GM18511 (cell line): ENCODE results near the gene RNF31.

Source experiments
- ATAC-seq: cut with Tn5 transposase; IDR thresholded peaks from one replicate; pipeline ENCODE4 v1.9.1; 2021; ENCODE audit warnings: mild to moderate bottlenecking, moderate library complexity; ENCODE audit not compliant: unreplicated experiment

Gene RNF31

DNA sequence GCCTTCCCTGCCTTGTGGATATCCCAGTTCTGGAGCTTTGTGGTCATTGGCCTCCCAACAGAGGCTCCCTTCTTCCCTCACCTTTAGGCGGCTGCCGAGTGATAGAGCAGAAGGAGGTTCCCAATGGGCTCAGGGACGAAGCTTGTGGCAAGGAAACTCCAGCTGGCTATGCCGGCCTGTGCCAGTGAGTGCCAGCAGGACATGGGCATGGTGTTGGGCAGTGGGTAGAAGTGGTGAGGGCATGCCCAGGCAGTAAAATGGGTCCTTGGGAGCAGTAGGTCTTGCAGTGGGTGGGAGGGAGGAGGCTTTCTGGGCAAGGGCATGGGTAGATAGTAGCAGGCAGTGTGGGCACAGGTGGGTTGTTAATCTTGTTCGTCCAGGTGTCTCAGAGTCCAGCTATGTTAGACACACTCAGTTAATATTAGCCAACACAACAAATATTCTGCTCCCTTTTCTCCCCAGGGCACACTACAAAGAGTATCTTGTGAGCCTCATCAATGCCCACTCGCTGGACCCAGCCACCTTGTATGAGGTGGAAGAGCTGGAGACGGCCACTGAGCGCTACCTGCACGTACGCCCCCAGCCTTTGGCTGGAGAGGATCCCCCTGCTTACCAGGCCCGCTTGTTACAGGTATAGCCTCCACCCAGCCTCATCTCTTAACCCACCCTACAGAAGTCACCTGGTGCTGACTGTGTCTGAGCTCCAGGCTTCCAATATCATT, 12.6 kb downstream of the RNF31 start:
- ATAC-seq, result no peak

DNA sequence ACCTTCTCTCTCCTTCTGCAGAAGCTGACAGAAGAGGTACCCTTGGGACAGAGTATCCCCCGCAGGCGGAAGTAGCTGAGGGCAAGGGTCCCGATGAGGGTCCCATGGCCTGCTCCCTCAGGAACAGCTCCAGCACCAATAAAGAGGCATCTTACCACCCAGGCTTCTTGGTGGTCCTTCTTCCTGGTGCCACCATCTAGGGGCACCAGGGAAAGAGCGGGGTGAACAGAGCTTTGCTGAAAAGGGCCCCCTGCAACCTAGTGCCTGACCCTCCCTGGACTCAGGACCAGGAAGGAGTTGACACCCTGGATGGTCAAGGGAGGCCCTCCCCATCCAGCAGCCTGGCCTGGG, 13.2 kb downstream of the RNF31 start:
- ATAC-seq, result no peak

DNA sequence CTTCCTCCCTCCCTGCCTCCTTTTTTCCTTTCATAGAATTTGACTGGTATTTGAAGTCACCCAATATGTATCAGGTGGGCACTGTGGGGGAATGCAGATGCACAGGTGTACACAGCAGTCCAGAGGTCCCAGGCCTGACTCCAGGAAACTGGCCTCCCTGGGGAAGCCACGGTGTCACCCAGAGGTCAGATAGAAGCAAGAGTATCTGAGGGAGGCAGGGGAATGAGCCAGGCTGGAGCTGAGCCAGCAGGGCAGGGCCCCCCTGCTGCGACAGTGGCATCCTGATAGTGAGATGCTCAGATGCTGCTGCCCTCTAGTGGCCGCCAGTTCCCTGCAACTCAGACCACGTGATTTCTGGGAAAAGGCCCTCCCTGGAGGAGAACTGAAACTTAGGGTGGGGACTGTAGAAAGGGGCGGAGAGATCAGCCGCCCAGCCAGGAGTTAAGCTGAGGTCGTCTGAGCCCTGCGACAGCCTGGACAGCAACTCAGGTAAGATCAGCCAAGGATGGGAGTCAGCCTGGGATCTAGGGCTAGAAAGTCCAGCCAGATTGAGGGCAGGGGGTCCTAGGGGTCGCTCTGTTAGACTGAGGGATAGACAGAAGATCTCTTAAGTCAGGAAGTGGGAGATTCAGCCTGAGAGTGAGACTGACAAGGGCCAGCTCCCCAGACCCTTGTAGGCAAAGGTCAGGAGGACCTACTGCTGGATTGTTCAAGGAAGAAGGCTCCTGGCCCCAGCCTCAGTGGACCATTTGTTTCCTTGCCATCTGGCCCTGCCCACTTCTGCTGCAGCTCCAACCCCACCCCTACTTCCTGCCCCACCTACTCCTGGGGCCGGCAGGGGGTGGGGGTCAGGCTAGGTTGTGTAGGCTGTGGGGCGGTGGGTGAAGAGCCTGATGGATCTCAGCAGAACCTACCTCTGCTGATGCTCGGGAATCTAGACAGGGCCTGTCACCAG, 13.8 kb downstream of the RNF31 start, which contains the start of gene IRF9:
Gene IRF9 (plus strand): TSS at position 416 of the 955 bp plus-strand sequence. CDS start 880 bp downstream, outside the sequence.
- peak; percentile 91 for ATAC-seq

GRCh38 chr14:24162093-24162492, 14.8 kb downstream of the RNF31 start:
- ATAC-seq, result no peak

DNA sequence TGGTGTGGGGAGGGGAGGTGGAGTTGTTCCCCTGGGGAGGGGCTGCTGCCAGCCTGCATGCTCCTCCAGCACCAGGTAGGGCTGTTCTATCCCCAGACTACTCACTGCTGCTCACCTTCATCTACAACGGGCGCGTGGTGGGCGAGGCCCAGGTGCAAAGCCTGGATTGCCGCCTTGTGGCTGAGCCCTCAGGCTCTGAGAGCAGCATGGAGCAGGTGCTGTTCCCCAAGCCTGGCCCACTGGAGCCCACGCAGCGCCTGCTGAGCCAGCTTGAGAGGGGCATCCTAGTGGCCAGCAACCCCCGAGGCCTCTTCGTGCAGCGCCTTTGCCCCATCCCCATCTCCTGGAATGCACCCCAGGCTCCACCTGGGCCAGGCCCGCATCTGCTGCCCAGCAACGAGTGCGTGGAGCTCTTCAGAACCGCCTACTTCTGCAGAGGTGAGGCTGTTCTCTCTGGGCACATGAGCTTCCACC, 17.3 kb downstream of the RNF31 start:
- no peak for ATAC-seq

- ATAC-seq, result no peak
Measured at GRCh38 chr14:24165785-24166184, 18.5 kb downstream of the RNF31 start.

DNA sequence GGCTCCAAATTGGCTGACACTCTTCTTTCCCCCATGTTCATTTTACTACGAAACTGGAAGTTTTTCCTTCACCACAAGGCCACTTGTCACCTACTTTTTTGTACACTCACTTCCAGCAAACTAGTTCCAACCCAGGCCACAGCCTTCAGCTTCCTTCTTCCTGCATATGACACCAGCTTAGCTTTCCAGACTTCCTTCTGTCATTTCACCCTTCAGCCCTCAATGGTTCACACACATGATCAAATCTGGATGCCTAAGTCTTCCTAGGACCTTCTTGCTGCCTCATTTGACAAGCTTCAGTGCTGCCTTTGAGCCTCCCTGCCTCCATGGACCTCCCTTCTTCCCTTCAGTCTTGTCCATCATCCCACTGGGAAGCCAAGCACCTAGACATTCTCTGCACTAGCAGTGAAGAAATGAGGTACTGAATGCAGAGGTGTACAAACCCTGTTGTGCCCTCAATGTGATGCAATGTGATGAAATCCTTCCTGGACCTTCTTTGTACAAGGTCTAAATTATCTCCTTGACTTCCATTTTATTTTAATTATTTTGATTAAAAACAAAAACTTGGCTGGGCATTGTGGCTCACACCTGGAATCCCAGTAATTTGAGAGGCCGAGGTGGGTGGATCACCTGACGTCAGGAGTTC, 20.3 kb downstream of the RNF31 start:
- no peak for ATAC-seq

DNA sequence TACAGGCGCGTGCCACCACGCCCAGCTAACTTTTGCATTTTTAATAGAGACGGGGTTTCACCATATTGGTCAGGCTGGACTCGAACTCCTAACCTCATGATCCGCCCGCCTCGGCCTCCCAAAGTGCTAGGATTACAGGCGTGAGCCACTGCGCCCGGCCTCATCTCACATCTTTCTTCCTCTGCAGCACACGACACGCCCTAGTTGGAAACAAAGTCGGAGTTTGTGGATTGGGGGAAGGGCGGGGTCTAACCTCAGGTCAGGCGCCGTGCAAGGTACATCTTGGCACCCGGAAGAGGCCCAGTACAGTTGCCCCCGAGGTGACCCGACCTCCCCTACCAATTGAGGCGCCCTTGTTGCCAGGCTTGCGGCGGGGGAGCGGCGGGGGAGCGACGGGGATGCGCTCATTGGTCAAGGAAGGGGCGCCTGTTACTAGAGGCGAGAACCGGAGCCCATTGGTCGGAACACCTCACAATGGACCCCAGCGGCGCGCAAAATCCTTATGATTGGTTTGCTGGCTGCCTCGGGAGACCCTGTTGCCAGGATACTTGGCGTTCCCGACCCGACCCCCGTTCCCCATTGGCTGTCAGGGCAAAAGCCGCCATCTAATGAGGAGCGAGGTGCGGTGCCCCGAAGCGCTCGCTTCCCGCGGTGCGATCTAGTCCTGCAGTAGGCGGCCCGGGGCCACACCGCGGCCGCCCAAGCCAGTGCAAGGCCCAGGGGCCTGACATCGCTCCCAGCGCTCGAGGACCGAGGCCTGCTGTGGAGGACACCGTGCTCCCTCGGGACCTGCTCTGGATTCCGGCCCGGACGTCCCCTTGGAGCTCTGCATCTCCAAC, 24.3 kb downstream of the RNF31 start, which contains the start of gene REC8:
Gene REC8 (plus strand): TSS at position 659 of the 839 bp plus-strand sequence. CDS start 473 bp downstream, outside the sequence.
- ATAC-seq, result peak; percentile 91

GRCh38 chr14:24172261-24172860, 25.1 kb downstream of the RNF31 start:
- no peak for ATAC-seq

DNA sequence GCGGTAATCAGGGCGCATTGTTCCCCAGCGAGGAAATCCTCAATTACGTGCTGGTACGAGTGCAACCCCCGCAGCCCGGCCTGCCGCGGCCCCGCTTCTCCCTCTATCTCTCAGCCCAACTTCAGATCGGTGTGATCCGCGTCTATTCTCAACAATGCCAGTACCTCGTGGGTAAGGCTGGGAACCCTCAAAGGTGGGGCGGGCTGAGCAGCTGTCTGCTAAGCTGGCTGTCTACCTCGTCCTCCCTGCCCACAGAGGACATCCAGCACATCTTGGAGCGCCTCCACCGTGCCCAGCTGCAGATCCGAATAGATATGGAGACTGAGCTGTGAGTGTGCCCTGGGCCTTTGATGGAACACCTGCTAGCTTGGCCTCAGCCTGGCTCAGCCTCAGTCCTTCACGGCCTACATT, 25.6 kb downstream of the RNF31 start:
- no peak for ATAC-seq

DNA sequence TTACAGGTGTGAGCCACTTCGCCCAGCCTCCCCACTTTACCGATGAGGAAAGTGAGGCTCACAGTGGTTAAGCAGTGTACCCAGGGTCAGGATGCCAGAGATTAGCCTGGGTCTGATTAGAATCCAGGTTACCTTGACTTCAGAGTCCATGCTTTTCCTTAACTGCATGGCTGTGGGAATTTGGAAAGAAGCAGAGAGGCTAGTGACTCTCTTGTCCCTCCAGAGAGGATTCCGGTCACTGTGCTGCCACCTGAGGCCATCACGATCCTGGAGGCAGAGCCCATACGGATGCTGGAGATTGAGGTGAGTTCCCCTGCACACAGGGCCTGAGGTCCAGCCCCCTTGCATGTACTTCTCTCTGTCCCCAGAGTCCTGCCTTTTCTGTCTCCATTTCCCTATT, 29.3 kb downstream of the RNF31 start:
- no peak for ATAC-seq

DNA sequence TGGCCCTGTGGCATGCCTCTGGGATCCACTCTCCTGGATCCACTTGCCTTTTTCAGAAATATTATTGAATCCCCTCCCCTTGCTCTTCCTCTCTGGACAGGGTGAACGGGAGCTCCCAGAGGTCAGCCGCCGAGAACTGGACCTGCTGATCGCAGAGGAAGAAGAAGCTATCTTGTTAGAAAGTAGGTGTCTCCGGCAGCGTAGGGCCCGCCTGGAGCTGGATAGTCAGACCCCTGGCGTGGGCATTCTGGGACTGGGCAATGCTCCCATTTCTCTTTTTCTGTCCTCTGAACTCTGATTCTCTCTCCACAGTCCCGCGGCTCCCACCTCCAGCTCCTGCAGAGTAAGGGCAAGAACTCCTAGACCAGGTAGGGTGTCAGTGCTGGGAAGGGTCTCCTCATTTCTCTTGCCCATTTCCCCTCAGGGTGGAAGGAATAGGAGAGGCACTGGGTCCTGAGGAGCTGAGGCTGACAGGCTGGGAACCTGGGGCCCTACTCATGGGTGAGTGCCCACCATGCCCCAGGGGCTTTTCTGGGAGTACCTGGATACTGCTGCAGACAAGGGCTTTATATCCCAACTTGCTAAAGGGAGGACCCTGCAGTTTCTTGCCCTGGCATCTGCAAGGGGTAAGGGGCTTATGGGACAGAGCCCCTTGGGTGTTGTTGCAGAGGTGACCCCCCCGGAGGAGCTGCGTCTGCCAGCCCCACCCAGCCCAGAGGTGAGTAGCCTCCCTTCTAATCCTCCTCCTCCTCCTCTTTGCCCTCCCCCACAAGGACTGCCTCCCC, 29.9 kb downstream of the RNF31 start:
- ATAC-seq, result no peak

DNA sequence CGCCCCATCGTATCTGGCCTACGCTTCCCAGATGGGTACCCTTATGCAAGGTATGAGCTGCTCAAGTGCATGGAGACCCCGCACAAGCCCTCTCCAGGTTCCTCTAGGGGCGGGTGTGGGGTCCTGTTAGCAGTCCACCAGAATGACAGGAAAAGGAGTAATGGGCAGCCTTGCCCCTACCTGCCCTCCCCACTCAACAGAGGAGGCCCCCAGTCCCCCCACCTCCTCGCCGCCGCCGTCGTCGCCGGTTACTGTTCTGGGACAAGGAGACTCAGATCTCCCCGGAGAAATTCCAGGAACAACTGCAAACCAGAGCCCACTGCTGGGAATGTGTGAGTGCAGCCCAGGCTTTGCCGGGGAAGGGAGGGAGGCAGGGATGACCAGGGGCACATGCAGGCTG, 30.6 kb downstream of the RNF31 start:
- no peak for ATAC-seq

DNA sequence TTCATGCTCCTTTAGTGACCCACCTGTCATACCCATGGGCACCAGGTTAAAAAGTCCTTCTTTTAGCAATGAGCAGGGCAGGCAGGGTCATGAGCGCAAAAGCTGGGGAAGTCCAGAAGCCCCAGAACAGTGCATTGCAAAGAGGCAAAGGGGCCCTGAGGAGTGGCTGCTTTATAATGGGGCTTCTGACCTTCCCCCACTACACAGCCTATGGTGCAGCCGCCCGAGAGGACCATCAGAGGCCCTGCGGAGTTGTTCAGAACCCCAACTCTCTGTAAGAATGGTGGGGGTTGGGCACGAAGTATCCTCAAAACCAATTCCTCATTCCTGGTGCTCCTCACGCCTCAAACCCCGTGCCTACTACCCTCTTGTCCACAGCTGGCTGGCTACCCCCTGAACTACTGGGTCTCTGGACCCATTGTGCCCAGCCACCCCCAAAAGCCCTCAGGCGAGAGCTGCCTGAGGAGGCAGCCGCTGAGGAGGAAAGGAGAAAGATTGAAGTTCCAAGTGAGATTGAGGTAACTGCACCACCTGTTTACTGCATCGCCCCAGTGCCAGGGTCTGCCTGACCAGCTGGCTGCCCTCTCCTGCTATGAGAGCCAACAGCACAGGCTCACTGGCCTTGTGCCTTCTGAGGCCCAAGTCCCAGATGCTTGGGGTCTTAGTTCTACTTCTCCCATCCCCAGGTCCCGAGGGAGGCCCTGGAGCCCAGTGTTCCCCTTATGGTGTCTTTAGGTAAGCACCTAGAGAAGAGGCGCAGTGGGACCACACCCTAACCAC, 31.3 kb downstream of the RNF31 start:
- no peak for ATAC-seq

DNA sequence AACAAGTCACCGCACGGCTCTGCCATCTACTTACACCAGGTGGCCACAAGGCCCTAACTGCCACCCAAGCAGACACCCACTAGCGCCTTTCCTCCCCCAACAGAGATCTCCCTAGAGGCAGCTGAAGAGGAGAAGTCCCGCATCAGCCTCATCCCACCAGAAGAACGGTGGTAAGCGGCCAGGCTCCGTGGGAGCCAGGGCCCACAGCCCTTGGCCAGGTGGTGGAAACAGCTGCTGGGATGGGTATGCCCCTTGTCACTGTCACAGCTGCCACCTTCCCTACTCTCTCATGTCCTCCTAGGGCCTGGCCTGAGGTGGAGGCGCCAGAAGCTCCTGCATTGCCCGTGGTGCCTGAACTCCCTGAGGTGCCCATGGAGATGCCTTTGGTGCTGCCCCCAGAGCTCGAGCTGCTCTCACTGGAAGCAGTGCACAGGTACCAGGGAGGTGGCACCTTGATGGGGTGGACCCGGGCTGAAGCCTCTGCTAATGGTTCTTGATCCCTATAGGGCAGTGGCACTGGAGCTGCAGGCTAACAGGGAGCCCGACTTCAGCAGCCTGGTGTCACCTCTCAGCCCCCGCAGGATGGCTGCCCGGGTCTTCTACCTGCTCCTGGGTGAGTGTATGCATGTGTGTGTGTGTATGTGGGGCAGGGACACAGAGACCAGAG, 32.1 kb downstream of the RNF31 start:
- no peak for ATAC-seq

GRCh38 chr14:24179961-24180796, 32.9 kb downstream of the RNF31 start:
- ATAC-seq, result no peak
